GM23338 (cell line): ENCODE data around the gene EAF2. TPM values are rescaled to one million over a fixed set of nuclear protein-coding genes. Genes with fewer than 3 reads are reported as not detected.

ENCODE experiments used
- ATAC-seq: fragments of 200-7000 bp; cut with Tn5 transposase; 3 replicates; pipeline ENCODE4 v1.9.1; 2020
- DNase-seq: peaks from one replicate; pipeline ENCODE4 v3.0.0-alpha.2; 2015; ENCODE audit warnings: low spot score
- H2AFZ ChIP-seq: fragments of 200-600 bp; sonication (generic); 2 replicates; pipeline ENCODE4 v1.8.0; 2016; ENCODE audit warnings: antibody characterized with exemption, mild to moderate bottlenecking, moderate library complexity
- H3F3A ChIP-seq: fragments of 200-600 bp; sonication (generic); replicated peaks from 2 replicates; pipeline ENCODE4 v1.8.0; 2017; ENCODE audit warnings: antibody characterized with exemption, mixed run types, low read depth
- H3K27ac ChIP-seq: fragments of 200-600 bp; sonication (generic); 2 replicates; pipeline ENCODE4 v1.6.1; 2016; ENCODE audit warnings: low read depth
- H3K27me3 ChIP-seq: fragments of 200-600 bp; sonication (generic); 2 replicates; pipeline ENCODE4 v1.8.0; 2016; ENCODE audit warnings: mild to moderate bottlenecking, mixed run types, moderate library complexity; ENCODE audit not compliant: insufficient read depth
- H3K36me3 ChIP-seq: fragments of 200-600 bp; sonication (generic); 2 replicates; pipeline ENCODE4 v1.8.0; 2016; ENCODE audit warnings: mild to moderate bottlenecking; ENCODE audit not compliant: insufficient read depth
- H3K4me1 ChIP-seq: fragments of 200-600 bp; sonication (generic); 2 replicates; pipeline ENCODE4 v1.8.0; 2016; ENCODE audit warnings: mild to moderate bottlenecking, moderate library complexity; ENCODE audit not compliant: insufficient read depth
- H3K4me2 ChIP-seq: fragments of 200-600 bp; sonication (generic); 2 replicates; pipeline ENCODE4 v1.7.1; 2017; ENCODE audit warnings: mixed run types
- H3K4me3 ChIP-seq: fragments of 200-600 bp; sonication (generic); 2 replicates; pipeline ENCODE4 v1.6.1; 2016; ENCODE audit warnings: mixed run types
- H3K79me2 ChIP-seq: fragments of 200-600 bp; sonication (generic); replicated peaks from 2 replicates; pipeline ENCODE4 v1.8.0; 2017; ENCODE audit warnings: mild to moderate bottlenecking; ENCODE audit not compliant: insufficient read depth
- H3K9me2 ChIP-seq: fragments of 200-600 bp; sonication (generic); 2 replicates; pipeline ENCODE4 v1.8.0; 2017; ENCODE audit not compliant: insufficient read depth
- H4K20me1 ChIP-seq: fragments of 200-600 bp; sonication (generic); replicated peaks from 2 replicates; pipeline ENCODE4 v1.8.0; 2017; ENCODE audit warnings: mild to moderate bottlenecking; ENCODE audit not compliant: insufficient read depth
- H3K27ac Mint-ChIP-seq: 2 replicates; pipeline ENCODE4 v1.8.0; 2020; ENCODE audit warnings: inconsistent platforms, mild to moderate bottlenecking, moderate library complexity, mixed read lengths
- H3K27me3 Mint-ChIP-seq: 3 replicates; pipeline ENCODE4 v1.8.0; 2022; ENCODE audit warnings: low read depth, mild to moderate bottlenecking, moderate library complexity, mixed read lengths, inconsistent platforms; ENCODE audit not compliant: insufficient read depth, poor library complexity
- H3K36me3 Mint-ChIP-seq: 3 replicates; pipeline ENCODE4 v1.8.0; 2021; ENCODE audit warnings: low read depth, mild to moderate bottlenecking, inconsistent platforms, moderate library complexity, mixed read lengths
- H3K4me1 Mint-ChIP-seq: 3 replicates; pipeline ENCODE4 v1.8.0; 2020; ENCODE audit warnings: mild to moderate bottlenecking, inconsistent platforms, mixed read lengths
- H3K4me3 Mint-ChIP-seq: 3 replicates; pipeline ENCODE4 v1.8.0; 2021; ENCODE audit warnings: moderate library complexity, mild to moderate bottlenecking, inconsistent platforms, mixed read lengths
- H3K9me3 Mint-ChIP-seq: 3 replicates; pipeline ENCODE4 v1.8.0; 2020; ENCODE audit warnings: moderate library complexity, mild to moderate bottlenecking, inconsistent platforms, mixed read lengths
- CREB1 ChIP-seq: fragments of 250-450 bp; sonication (Bioruptor Pico); IDR thresholded peaks from 2 replicates; pipeline ENCODE4 v1.5.0; 2020; ENCODE audit warnings: low read depth, mild to moderate bottlenecking, moderate library complexity
- EZH2 ChIP-seq: fragments of 200-600 bp; sonication (generic); IDR thresholded peaks from one replicate; pipeline ENCODE4 v1.8.0; 2017; ENCODE audit warnings: antibody characterized with exemption, mild to moderate bottlenecking, low read depth; ENCODE audit not compliant: unreplicated experiment
- EZH2phosphoT487 ChIP-seq: fragments of 200-600 bp; sonication (generic); IDR thresholded peaks from one replicate; pipeline ENCODE4 v1.8.1; 2018; ENCODE audit warnings: antibody characterized with exemption; ENCODE audit not compliant: unreplicated experiment
- JUNB ChIP-seq: IDR thresholded peaks from one replicate; pipeline ENCODE4 v1.6.1; 2016; ENCODE audit warnings: antibody characterized with exemption; ENCODE audit not compliant: unreplicated experiment
- NANOG ChIP-seq: IDR thresholded peaks from 2 replicates; pipeline ENCODE4 v1.6.1; 2016; ENCODE audit warnings: antibody characterized with exemption, borderline replicate concordance
- POLR2AphosphoS5 ChIP-seq: IDR thresholded peaks from 2 replicates; pipeline ENCODE4 v1.6.1; 2016; ENCODE audit warnings: antibody characterized with exemption, low read depth
- STAT1 ChIP-seq: IDR thresholded peaks from one replicate; pipeline ENCODE4 v1.6.1; 2016; ENCODE audit warnings: antibody characterized with exemption; ENCODE audit not compliant: unreplicated experiment
- ZNF114 ChIP-seq: fragments of 250-450 bp; sonication (Bioruptor Pico); IDR thresholded peaks from 2 replicates; pipeline ENCODE4 v1.5.0; 2020; ENCODE audit warnings: mild to moderate bottlenecking, moderate library complexity
- ZNF331 ChIP-seq: fragments of 250-450 bp; sonication (Bioruptor Pico); IDR thresholded peaks from 2 replicates; pipeline ENCODE4 v1.5.0; 2020; ENCODE audit warnings: low read depth, mild to moderate bottlenecking, moderate library complexity
- ZNF462 ChIP-seq: fragments of 250-450 bp; sonication (Bioruptor Pico); IDR thresholded peaks from 2 replicates; pipeline ENCODE4 v1.5.0; 2020; ENCODE audit warnings: mild to moderate bottlenecking, moderate library complexity
- polyA plus RNA-seq: library from polyadenylated mRNA; unstranded; fragments of >200 nt; fragmentation: Nextera tagmentation; extraction: Ambion mirVana; gene quantifications from 2 replicates; pipeline ENCODE4 v1.2.1, GENCODE V29; 2016
- total RNA-seq: library from RNA; depleted of rRNA; stranded (reverse); fragments of >200 nt; shearing (Covaris generic); gene quantifications from 2 replicates; pipeline ENCODE4 v1.2.3, GENCODE V29; 2014

The EAF2 gene
- total and polyA plus RNA-seq, 2 experiments from 2014 or later = 5.7 to 14.7 TPM

- no peak for TF ChIP-seq ZNF462 (CRISPR knock-in tag)
- no peak for TF ChIP-seq CREB1
Measured at GRCh38 chr3:121863801-121864200, 28.8 kb downstream of the EAF2 start (continued).

- no peaks in the 10 kb centered on the region for H3K36me3 ChIP-seq
- H4K20me1 ChIP-seq = no peaks in the 10 kb centered on the region
- no peak overlapping the region for H3K4me3 Mint-ChIP-seq
- H3F3A ChIP-seq = no peaks in the 10 kb centered on the region
- H3K27me3 Mint-ChIP-seq = no peaks in the 10 kb centered on the region
- H3K4me1 ChIP-seq = no peaks in the 10 kb centered on the region
- no peak overlapping the region for H3K4me3 ChIP-seq
- H3K27ac Mint-ChIP-seq = no peak overlapping the region
- no peak overlapping the region for H3K27ac ChIP-seq
- no peaks in the 10 kb centered on the region; the same call in 2 of the 3 replicates for H3K9me3 Mint-ChIP-seq
- H3K36me3 Mint-ChIP-seq = peaks cover 6% of the 10 kb centered on the region; the same call in 2 of the 3 replicates
- no peak overlapping the region for H3K4me2 ChIP-seq
- no peak for DNase-seq
- no peaks in the 10 kb centered on the region for H3K79me2 ChIP-seq
- no peaks in the 10 kb centered on the region for H3K9me2 ChIP-seq
- H2AFZ ChIP-seq = no peak overlapping the region
- no peak for ATAC-seq
- H3K27me3 ChIP-seq = no peaks in the 10 kb centered on the region
- no peaks in the 10 kb centered on the region for H3K4me1 Mint-ChIP-seq
- TF ChIP-seq ZNF114 (CRISPR knock-in tag) (no peak), NANOG (no peak), CREB1 (no peak), STAT1 (no peak), EZH2 (no peak), POLR2AphosphoS5 (no peak), ZNF331 (CRISPR knock-in tag) (no peak), ZNF462 (CRISPR knock-in tag) (no peak), JUNB (no peak), EZH2phosphoT487 (no peak)
Measured at GRCh38 chr3:121869736-121870135, 34.7 kb downstream of the EAF2 start.
